COLO668 (cell line): ENCODE data around the gene ADSS1.
A peak's percentile ranks its signal among the peaks of the same experiment; 100 is the strongest.

Source experiments
- DNase-seq: peaks from one replicate; lab custom pipeline; 2025; ENCODE audit not compliant: unreplicated experiment; lab: John Stamatoyannopoulos, UW

Gene ADSS1

DNA sequence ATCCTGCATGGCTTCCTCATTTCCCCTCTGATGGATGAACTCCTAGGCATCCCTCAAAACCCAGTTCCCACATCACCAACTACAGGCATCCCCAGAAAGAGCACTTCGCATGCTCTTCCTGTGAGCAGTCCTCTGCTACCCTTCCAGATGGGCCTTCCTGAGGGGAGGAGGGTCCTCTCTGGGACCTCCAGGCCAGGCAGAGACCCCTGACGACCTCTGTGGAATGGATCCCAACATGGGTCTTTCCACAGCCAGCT, 69.6 kb downstream of the ADSS1 start:
- no peak for DNase-seq

DNA sequence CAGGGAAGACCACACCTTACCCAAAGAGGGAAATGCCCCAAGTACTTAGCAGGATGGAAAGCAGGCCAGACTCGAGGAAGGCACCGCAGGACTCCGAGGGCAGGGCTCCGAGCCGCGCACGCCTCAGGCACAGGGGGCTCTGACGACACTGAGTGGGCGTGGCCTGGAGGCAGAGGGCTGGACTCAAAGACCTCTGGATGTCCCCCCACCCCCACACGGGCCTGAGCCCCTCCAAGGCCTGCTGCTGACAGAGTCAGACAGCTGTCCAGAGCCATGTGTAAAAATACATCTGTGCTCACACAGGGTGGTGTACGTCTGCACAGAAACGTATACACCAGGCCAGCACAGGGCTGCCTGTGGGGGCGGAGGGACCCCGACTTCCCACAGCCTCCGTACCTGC, 70.1 kb downstream of the ADSS1 start:
- peak; percentile 20 for DNase-seq

DNA sequence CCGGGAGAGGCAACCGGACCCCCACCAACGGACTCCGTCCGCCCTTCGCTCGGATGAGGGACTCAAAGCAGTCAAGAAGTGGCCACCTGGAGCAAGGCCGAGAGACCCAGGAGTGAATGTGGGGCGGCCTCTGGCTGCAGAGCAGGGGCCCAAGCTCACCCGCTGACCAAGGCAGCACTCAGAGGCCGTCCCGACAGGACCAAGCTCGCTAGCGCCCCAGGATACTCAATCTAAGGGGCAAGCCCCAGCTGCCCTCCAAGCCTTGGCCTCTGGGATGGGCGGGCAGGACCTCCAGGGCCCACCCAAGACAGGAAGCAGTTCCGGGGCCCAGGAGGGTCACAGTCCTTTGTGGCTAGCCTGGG, 70.6 kb downstream of the ADSS1 start:
- DNase-seq, result peak; percentile 35

DNA sequence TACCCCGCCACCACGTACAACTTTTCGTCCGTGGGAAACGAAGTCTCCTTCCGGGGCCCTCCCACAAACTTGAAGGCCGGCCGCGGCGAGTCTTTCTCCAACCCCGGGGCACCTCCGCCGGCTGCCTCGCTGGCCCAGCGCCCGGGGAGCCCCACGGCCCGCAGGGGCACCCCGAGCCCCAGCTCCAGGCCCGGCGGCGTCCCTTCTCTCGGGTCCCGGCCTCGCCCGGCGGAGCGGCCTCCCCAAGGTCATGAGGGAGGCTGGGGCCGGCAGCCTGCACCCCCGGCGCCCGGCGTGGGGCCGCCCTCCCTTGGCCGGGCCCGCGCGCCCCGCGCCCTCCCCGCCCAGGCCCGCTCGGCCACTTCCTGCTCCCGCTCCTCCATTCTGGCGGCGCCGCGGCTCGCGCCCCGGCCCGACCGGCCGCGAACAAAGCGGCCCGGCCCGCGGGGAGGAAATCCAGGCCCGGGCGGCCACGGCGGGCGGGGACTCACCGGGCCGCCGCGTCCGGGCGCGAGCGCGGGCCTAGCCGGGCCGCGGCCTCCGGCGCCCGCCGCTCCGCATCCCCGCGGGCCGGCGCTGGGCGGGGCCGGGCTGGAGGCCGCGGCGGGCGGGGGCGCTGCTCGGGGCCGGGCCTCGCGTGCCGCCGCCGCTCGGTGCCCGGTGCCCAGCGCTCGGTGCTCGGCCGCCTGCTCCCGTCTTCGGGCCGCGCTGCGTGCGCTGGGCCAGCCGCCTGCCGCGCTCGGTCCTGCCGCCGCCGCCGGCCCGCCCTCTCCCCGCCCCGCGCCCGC, 71.2 kb downstream of the ADSS1 start, which contains the start of gene AKT1:
TSS of gene AKT1 (minus strand) at position 756 of the 788 bp plus-strand sequence. CDS start 3,105 bp downstream, outside the sequence.
- DNase-seq, result peak; percentile 71

DNA sequence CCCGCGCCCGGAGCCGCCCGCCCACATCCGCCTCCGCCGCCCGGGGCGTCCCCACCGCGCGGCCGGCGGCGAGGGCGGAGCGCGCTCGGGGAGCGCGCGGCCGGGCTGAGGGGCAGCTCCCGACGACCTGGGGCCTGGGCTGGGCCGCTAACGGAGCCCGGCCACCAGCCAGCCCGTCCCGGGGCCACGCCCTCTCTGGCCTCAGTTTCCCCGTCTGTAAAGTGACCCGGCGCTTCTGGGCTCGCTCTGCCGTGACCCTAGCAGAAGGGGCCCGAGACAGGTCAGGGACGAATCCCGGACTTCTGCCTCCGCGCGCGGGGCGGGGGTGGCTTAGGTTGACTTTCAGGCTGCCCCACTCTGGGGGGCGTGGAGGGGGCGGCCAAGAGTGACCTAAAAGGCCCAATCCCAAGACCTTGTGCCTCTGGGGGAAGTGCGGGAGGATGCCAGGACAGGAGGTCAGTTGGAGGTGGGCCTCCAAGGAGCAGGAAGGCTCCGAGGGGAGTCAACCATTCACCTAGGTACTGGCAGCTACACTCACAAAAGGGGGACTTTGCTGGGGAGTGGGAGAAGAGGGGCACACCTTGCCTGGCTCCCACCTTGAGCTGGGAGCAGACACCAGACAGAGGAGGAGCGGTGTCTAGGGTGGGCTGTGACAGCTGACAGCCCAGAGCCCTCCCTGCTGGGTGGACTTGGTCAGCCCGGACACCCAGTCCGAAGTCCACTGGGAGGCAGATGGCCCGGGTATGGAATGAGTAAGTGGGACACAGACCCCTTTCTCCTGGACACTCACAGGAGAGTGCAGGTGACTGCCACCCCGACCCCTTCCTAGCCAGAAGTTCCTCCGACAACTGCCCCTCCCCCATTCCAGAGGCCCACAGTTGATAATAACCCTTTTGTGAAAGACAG, 72.0 kb downstream of the ADSS1 start:
- DNase-seq, result peak; percentile 87

DNA sequence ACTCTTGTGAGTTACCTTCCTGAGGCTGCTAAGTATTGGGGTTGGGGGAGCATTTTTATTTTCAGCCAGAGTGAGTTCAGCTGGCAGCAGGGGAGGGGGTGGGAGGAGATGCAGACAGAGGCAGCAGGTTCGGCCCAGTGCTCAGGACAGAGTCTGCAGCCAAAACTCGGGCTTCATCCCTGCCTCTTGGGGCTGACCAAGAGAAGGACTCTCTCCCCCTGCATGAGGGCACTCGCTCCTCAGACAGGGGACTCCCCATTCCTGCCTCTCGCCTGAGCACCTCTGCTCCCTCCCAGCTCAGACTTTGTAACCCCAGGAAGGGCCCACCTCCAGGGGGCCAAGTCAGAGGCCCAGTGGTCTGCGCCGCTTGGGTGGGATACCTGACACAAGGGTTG, 72.7 kb downstream of the ADSS1 start:
- no peak for DNase-seq
